Astrocyte of the cerebellum (primary cell): ENCODE results near the gene GMDS.

Source experiments
- DNase-seq: peaks from one replicate; pipeline ENCODE4 v3.0.0-alpha.2; 2011; ENCODE audit warnings: low read depth
- H3K4me3 ChIP-seq: 2 replicates; pipeline ENCODE4 v1.5.1; 2011; ENCODE audit warnings: mild to moderate bottlenecking, low read depth, low read length, moderate library complexity
- in situ Hi-C: cut with HindIII; loops from 2 replicates; pipeline ENCODE4 v1.10.0; 2017; ENCODE audit warnings: low sequenced_read_pairs
- TF ChIP-seq, protein P1 (sequence below): IDR thresholded peaks from 2 replicates; pipeline ENCODE4 v1.5.1; 2012; ENCODE audit warnings: low read length, low read depth, moderate library complexity, mild to moderate bottlenecking; ENCODE audit errors: missing control alignments

GMDS gene

GRCh38 chr6:2037237-2037926 is 208.0 kb downstream of the GMDS start:
- DNase-seq, result no peak
- in situ Hi-C loops, result no loop called here
- TF ChIP-seq, protein P1, sequence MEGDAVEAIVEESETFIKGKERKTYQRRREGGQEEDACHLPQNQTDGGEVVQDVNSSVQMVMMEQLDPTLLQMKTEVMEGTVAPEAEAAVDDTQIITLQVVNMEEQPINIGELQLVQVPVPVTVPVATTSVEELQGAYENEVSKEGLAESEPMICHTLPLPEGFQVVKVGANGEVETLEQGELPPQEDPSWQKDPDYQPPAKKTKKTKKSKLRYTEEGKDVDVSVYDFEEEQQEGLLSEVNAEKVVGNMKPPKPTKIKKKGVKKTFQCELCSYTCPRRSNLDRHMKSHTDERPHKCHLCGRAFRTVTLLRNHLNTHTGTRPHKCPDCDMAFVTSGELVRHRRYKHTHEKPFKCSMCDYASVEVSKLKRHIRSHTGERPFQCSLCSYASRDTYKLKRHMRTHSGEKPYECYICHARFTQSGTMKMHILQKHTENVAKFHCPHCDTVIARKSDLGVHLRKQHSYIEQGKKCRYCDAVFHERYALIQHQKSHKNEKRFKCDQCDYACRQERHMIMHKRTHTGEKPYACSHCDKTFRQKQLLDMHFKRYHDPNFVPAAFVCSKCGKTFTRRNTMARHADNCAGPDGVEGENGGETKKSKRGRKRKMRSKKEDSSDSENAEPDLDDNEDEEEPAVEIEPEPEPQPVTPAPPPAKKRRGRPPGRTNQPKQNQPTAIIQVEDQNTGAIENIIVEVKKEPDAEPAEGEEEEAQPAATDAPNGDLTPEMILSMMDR, result peak; percentile 25
- no peak overlapping the region for H3K4me3 ChIP-seq

GRCh38 chr6:2036710-2037023 is 208.7 kb downstream of the GMDS start:
- DNase-seq, result no peak
- in situ Hi-C loops, result no loop called here
- TF ChIP-seq, protein P1, result no peak
- no peak overlapping the region for H3K4me3 ChIP-seq

GRCh38 chr6:2035826-2036709 is 209.3 kb downstream of the GMDS start:
- no peak for DNase-seq
- in situ Hi-C loops, result no loop called here
- H3K4me3 ChIP-seq, result no peak overlapping the region
- TF ChIP-seq, protein P1, result no peak

- TF ChIP-seq, protein P1, result no peak
- H3K4me3 ChIP-seq, result no peak overlapping the region
- DNase-seq, result no peak
- in situ Hi-C loops, result no loop called here
Observed at GRCh38 chr6:2035046-2035445, 210.4 kb downstream of the GMDS start.

GRCh38 chr6:2034256-2034655 is 211.1 kb downstream of the GMDS start:
- no peak overlapping the region for H3K4me3 ChIP-seq
- in situ Hi-C loops, result no loop called here
- DNase-seq, result no peak
- TF ChIP-seq, protein P1, result no peak

DNA sequence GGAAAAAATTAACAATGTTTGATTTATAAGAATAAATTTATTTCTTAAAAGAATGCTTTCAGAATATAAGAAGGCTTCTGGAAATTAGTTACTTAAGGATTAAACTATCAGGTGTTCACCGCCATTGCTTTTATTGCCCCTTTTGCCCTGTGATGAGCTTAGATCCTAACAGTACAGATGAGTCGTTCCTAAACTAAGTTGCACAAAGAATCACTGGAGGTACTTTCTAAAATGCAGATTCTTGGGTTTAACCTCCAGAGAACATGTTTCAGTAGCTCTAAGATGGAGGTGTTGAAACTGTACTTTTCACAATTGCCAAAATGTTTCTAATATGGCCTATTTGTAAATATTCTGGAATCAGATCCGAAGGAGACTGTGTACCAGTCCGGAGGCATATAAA is 211.9 kb downstream of the GMDS start:
- in situ Hi-C loops, result no loop called here
- TF ChIP-seq, protein P1, result no peak
- H3K4me3 ChIP-seq, result no peak overlapping the region
- DNase-seq, result no peak
